HG02884 (cell line): ENCODE data around the gene BMP10.
A peak's percentile ranks its signal among the peaks of the same experiment; 100 is the strongest.
"Not testable (repeated sequence)": the region's sequence is repeated elsewhere in the genome, so short reads cannot be mapped to it uniquely, and the experiment has no call there.

ENCODE experiments used
- ATAC-seq: cut with Tn5 transposase; IDR thresholded peaks from one replicate; pipeline ENCODE4 v1.9.1; 2021; ENCODE audit warnings: mild to moderate bottlenecking, moderate library complexity; ENCODE audit not compliant: unreplicated experiment

BMP10 gene

DNA sequence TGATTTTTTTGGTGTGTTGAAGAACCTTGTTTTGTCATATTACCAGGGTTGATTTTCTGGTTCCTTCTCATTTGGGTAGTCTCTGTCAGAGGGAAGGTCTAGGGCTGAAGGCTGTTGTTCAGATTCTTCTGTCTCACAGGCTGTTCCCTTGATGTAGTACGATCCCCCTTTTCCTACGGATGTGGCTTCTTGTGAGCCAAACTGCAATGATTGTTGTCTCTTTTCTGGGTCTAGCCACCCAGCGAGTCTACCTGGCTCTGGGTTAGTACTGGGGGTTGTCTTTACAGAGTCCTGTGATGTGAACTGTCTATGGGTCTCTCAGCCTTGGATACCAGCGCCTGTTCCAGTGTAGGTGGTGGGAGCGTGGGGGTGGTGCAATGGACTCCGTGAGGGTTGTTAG, 24.8 kb upstream of the BMP10 start:
- not testable (repeated sequence) for ATAC-seq

DNA sequence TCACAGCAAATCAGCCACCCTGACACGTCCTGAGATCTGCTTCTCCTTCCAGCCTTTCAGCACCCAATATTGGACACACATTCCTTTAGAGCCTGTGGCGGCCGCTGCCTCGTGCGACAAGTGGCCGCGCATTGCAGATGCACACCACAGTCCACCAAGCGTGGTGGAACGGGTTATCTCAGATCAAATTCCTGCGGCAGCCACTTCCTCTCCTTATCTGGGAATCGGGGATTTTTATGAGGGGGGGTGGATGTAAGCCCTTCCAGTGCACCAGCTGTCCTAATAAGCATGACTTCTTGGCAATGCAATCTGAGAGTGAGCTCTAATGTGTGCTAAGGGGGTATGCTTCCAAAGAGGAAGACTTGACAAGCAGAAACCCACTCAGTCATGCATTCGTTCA, 18.3 kb upstream of the BMP10 start:
- ATAC-seq = no peak

DNA sequence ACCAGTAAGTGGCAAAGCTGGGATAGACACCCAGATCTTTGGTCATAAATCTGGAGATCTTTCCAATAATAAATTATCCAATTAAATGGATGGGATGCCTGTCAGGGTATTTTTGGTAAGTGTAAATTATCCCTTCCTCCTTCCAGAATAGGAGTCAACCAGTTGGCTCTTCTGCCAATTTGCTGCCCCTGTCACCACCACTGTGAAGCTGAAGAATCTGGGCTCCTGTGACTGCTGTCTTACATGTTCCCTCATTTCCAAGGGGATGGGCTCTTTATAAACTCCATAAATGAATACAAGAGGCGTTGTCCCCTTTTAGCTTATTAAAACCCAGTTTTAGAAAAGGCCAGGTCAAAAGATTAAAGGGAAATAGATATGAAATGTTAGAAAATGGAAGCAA, 17.8 kb upstream of the BMP10 start:
- ATAC-seq = no peak

DNA sequence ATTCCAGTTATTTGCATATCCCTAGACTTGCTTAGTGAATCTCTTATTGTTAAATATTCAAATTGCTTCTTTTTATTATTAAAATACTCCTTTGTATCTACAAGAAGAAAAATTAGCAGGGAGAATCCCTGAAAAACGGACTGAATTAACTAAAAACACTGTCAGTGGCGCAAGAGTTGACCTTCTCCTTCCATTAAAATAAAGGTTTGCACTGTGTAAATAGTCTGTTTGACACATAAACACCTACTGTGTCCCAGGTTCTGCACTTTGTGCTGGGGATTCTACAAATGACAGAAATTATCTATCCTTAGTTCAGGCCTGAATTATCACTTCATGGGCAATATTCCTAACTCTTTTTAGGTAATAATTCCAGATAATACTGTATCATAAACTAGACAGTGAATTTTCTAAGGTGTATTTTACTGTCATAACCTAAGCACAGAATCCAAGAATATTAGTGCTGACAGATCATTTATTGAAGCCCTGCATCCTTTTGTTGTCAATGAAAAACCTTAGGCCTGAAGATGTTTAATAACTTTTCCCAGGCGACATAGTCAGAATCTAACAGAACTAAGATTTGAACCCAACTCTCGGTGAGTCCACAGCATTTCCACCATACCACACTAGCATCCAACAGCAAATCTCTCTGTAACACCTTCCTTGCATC, 17.0 kb upstream of the BMP10 start:
- no peak for ATAC-seq

DNA sequence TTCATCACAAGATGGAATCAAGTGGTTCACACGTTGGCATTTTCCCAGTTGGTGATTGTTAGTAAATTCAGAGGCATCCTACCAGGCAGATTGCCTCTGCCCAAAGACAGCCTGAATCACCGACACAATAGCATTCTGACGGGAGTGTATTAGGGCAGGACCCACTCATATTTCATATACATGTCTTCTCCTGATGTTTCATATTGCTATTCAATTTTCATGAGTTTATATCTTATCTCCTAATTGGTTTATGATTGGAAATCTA, 14.5 kb upstream of the BMP10 start:
- ATAC-seq = no peak

DNA sequence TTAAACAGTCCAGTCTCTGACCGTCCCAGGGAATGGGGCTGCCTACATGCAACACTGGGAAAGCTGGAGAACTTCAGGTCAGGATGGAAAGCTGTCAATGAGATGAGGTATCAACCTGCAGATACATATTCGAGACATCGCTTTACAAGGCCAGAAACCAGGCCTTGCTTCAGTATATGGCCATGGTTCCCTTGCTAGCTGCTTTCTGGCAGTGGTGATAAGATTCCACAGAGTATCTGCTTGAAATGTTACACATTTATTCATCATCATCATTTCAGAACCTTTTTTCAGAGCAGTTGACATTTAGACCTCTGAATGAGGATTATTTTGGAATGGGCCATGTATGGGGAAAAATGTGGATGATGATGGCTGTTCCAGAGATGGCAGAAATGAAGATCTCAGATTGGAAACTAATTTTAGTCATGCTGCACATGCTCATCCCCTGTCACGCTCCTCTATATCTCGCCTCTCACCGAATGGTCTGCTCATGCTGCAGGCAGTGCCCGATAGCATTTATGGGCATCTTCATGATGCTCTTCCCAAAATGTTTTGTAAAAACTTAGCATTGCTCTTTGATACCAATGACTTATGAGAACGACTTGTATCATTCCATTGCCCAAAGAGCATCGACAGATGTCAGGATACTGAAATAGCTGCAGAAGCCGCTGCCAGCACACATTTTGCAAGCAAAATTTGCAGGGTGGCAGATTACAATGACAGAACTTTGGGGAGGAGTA, 14.0 kb upstream of the BMP10 start:
- no peak for ATAC-seq

DNA sequence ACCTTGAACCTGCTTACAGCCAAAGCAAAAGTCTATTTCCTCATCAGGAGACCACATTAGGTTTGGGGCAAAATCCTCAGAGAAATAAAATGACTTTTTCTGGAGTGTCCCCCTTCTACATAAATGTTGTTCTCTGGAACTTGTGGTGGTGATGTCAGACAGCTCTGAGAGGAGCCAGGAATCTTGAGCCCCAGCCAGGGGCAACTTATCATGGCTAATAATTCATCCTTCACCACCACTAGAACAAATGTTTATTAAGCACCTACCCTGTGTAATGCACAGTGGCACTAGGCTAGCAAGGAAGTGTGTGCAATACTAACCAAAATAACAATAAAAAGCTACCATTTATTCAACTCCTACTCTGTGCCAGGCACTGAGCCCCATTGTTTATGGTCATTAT, 9.0 kb upstream of the BMP10 start:
- no peak for ATAC-seq

DNA sequence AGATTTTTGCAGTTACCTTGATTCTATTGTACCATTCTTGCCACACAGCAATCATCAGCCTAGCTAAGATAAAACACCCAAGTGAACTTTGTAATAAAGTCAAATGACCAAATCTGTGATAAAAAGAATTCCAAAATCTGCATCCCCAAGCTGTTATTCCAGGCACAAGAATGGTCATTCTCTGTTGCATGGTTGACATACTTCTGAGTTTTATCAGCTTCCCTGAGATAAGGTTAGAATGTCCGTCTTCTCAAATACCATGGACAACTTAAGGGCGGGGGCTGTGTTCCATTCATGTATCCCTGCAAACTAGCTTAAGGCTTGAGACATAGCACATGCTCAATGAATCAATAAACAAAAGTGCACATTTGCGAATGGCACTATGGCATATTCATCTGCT, 8.1 kb upstream of the BMP10 start:
- no peak for ATAC-seq

DNA sequence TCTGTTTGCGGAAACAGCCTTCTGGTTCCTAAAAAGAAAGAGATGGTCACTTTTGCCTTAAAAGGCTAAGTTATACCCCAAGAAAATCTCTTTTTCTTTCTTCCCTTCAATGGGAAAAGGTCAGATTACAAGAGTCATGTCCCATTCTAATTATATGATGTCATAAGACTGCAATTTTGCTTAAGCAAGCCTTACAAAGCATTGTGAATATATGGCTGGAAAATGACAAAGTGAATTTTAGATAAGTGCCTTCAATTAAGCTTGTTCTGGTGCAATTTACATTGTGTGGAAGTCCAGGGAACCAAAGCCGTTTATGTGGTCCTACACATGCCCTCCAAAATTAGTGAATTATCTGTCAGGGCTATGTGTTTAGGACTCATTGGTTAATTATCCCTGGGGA, 7.6 kb upstream of the BMP10 start:
- no peak for ATAC-seq

DNA sequence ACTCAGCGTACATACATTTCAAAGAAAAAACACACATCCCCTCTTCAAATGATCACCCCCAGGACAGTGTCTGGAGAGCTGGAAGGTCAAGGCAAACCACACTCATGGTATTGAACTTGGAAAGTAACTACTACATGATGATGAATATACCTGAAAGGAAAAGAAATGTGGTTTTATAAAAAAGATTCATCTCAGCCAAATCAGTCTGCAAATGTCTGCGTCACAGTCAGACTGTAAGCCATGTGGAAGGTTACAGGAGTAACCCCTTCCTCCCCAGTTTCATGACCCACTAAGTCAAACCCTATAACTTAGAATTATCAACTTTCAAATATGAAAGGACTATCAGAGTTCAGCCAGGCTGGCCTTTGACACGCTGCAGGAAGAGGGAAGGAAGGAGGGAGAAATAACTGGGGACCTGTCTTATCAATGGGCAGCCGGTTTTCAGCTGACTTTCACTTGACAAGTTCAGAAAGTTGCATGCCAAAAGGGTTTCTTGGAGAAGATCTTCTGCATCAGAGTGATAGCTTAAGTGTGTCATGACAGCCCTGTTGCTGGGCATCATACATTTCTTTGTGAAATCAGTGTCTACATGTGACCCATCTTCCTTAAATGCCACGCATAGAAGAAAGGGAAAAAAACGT, 7.0 kb upstream of the BMP10 start:
- no peak for ATAC-seq

DNA sequence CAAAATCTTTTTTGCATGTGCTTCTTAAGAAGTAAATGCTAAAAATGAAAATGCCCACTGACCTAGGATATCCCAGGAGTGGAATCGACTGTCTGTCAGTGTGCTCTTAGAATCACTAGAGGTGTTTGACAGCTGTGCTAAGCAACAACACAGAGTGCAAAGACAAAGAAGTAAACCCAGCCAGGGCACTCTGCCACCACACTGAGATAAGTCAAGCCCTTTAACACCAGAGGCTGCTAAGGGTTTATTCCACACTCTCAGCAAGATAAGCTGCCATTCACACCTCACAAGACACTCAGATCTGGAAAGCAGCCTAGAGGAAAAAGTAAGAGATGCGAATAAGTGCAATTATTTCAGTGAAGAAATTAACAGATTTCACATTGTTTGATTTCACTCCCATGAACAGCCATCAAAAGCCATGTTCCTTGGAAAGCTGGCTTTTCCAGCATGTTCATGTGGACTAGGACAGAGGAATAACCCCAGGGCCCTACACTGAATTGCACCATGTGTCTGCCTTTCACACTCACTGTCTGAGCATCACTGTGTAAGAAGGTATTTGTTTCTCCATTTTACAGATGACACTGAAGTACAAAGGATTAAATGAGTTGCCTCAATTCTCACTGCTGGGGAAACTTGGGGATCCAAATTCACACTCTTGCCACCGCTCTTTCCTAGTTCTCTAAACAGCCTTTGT, 6.0 kb upstream of the BMP10 start:
- ATAC-seq = no peak

DNA sequence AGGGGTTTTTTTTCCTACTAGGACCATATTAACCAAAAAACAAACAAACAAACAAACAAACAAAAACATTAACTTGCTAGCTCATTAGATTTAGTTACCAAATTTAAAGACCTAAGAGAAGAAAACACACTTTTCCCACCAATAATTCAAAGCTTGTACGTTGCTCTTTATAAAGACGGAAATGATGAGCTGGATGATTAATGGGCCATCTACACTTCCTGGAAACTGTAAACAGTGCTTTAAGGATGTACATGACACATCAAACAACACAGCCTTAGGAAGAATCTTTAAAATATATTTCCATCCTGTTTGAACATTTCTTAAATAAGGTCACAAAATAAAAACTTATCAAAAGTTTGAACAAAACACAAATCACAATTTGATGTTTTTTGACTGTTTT, 982 bp downstream of the BMP10 start:
- ATAC-seq = no peak

DNA sequence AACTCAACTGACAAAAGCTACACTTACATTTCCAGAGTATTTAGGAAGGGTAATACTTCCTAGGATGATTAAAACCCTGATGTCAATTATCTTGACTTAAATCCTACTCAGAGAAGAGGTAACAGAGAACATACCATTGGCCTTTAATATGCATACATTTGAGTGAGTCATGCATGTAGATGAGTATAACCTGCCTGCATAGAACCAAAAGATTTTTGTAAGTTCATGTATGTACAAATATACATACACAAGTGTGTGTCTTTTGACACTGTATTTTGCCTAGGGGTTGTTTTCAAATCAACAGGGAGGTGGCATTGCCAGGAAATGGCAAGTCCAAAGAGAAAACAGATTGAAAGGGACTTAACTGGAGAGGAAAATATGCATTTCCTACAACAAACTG, 6.1 kb downstream of the BMP10 start:
- no peak for ATAC-seq

DNA sequence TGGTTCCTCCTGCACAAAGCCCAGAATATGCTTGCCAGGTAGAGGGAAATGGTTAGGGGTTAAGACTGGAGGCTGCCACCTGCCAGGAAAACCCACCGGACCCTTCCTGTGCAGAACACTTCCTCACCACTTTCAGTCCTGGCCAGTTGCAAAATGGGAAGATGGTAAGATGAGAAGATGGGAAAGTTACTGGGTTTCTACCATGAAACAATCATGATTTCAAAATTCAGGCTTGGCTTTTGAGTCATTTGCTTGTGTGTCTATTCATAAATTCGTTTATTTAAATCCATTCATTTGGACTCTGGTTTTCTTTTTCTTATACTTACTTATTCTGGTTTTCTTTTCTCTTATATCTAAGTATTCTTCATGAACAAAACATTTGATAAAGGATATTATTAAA, 7.2 kb downstream of the BMP10 start:
- ATAC-seq = no peak

DNA sequence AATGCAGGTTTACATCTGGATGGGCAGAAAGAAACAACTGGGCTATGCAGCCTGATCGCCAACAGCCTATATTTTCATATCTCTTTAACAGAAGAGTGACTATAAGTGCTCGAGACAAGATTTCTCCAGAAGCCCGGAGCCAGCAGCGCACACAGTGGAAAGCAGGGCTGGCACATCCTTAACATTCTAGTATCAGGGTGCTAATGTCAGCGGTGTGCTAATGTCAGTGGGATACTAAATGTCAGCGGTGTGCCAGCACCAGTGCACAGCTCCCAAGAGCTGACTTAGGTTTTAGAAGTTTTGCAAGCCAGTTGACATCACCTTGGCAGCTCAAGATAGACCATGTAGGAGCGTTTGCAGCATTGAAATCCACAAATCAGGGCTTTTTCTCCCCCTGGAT, 8.3 kb downstream of the BMP10 start:
- ATAC-seq = no peak

DNA sequence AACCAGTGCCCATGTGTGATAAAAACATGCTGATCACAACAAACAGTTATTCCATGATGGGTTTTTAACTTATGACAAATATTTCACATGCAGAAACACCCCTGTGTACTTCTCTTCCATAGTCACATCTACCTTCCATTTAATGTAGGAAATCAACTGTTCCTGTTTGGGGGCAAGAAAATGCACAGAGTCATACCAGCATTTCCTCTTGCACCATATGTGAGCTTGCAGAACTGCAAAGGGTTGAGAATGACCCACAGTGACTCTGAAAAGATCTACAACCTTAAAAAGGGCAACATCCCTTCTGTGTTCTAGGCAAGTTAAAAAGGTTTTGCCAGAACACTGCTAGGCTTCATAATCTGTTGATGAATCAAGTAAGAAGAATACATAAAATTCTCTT, 9.9 kb downstream of the BMP10 start:
- ATAC-seq = no peak

DNA sequence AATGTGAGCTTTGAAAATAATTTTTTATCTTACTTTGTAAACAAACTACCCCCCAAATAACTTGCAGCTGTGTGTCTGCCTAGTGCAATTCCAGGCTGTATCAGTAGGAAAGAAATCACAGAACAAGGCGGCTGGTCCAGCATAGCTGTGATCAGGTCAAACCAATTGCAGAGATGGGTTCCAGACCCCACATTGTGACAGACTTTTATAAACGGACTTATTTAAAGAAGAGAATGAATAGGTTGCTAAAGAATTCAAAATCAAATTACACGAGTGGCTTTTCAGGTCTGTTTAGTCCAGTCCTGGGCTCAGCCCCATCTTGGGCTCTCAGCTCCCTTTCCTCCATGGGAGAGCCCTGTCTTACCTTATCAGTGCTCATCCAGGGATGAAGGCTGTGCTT, 11.1 kb downstream of the BMP10 start:
- no peak for ATAC-seq

DNA sequence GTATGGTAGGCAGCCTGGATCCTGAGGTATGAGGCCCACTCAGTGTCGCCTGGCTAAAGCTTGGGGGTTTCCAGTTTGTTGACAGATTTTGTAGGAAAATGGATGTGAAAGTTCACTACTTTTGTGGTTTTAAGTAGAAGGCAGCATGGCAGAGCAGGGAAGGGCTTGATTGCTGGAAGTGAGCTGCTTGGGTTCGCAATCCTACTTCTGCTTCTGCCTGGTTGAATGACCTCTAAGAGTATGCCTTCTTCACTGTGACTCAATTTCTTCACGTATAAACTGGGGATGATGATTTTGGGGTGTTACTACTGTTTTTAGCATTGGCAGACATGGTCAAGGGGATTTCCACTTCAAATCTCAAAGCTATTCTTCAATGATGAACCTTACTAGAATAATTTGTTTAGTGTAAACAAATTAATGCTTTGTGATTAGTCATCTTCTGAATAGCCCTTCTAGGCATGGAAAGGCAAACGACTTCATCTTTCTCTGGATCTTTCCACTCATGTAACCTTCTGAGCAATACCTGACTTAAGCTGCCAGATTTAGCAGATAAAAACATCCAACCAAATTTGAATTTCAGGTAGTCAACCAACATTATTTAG, 13.2 kb downstream of the BMP10 start:
- ATAC-seq = peak; percentile 57

DNA sequence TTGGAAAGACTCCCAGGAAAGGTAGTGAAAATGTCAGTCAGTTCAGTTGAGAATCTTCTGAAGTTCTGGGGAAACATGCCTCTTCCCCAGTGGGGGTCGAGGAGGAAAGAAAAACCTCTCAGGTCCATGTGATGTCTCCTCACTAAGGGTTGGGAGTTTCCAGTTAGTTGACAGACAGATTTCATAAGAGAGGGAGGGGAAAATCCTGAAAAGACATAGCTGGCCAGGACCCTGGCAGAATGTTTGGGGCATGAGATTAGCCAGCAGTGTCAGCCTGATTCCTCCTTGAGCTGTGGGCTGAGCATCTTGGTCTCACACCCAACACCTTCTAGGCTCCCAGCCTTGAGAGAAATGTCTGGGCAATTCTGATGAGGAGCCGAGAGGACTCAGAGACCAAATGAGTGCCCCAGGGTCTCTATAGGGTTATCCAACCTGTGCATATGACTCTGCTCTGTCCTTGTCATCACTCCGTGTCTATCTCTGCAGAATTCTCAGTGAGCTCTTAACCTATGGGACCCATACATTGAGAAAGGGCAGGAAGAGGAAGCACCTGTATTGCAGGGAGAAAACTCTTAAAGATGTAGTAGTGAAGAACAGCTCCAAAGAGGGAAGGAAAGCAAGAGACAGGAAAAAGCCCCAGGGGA, 13.9 kb downstream of the BMP10 start:
- ATAC-seq = peak; percentile 25

DNA sequence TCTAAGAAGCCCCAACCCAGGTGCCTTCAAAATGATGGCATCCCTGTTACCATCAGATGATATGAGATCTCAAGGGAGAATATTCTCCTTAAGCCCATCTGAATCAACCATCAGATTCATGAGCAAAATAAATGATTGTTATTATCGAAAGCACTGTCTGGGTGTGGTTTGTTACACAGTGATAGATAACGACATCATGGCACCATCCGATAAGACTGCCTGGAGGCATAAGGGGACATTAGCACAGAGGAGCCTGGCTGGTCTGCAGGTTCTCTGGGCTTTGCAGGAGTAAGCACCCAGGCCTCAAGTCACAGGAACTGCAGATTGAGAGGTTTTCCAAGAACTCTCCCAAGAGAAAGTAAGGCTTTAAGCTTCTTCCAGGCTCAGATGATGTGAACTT, 15.6 kb downstream of the BMP10 start:
- no peak for ATAC-seq

DNA sequence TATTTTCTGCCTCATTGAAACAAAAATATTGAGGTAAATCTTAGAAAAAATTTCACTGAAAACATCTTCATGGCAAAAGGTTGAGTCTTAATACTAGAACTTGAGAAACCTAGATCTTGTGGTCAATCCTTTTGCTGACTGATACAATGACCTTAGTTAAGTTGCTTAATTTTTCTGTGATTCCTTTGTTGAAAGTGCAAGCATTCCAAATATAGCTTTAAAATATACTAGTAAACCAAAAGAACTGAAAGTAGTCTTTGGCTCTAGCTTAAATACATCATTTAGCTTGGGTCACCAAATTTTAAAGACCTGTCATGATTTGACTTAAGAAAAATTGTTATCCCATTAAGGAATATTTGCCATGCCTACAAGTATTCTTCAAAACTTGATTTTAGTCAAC, 16.7 kb downstream of the BMP10 start:
- ATAC-seq = no peak
